ENCODE data around the gene FAM3A. TPM values are rescaled to one million over a fixed set of nuclear protein-coding genes. Genes with fewer than 3 reads are reported as not detected.

The FAM3A gene
- total RNA-seq, 2 donors from 2014 or later, result 63.1 to 71.1 TPM

- H3K27me3 ChIP-seq, result no peaks in the 10 kb centered on the region
- no peak overlapping the region for H3K4me3 ChIP-seq
- no peak overlapping the region for H3K27ac ChIP-seq
- TF ChIP-seq CTCF (IDR thresholded peaks at IDR 0.05), result peak; percentile 99
- H3K9me3 ChIP-seq, result no peaks in the 10 kb centered on the region
- DNase-seq, result peak; percentile 91
- no peaks in the 10 kb centered on the region for H3K36me3 ChIP-seq
- H3K9ac ChIP-seq (ENCODE audit: low read depth in 2 of 2, low read length in 2 of 2), result peak overlapping the region in 1 of 2 donors; percentile 16
- intact Hi-C loops (cut with DNase I), result loop anchor here (5.0 kb wide), 1 partner anchor 132 kb away; no protein-coding TSS in a partner anchor
- H3K4me1 ChIP-seq, result no peaks in the 10 kb centered on the region
These were observed 18.7 kb upstream of the FAM3A start for GRCh38 chrX:154534526-154535322.

- Histone ChIP-seq H3K4me3 (no peak overlapping the region), H3K27me3 (no peaks in the 10 kb centered on the region), H3K36me3 (no peaks in the 10 kb centered on the region), H3K4me1 (no peaks in the 10 kb centered on the region), H3K27ac (no peak overlapping the region), H3K9ac (ENCODE audit: low read depth in 2 of 2, low read length in 2 of 2) (no peak overlapping the region), H3K9me3 (no peaks in the 10 kb centered on the region)
- intact Hi-C loops (cut with DNase I), result loop anchor here (5.0 kb wide), 1 partner anchor 130 kb away; no protein-coding TSS in a partner anchor
- DNase-seq, result no peak
- no peak for TF ChIP-seq CTCF (IDR thresholded peaks at IDR 0.05)
These were observed 16.7 kb upstream of the FAM3A start for GRCh38 chrX:154532690-154533089.

GRCh38 chrX:154531626-154532025 lies 15.6 kb upstream of the FAM3A start:
- Histone ChIP-seq H3K9me3 (no peaks in the 10 kb centered on the region), H3K27me3 (no peaks in the 10 kb centered on the region), H3K36me3 (no peaks in the 10 kb centered on the region), H3K4me3 (no peak overlapping the region), H3K4me1 (no peaks in the 10 kb centered on the region), H3K9ac (ENCODE audit: low read depth in 2 of 2, low read length in 2 of 2) (no peak overlapping the region), H3K27ac (no peak overlapping the region)
- intact Hi-C loops (cut with DNase I), result loop anchor here (5.0 kb wide), 1 partner anchor 129 kb away; no protein-coding TSS in a partner anchor
- no peak for DNase-seq
- TF ChIP-seq CTCF (IDR thresholded peaks at IDR 0.05), result no peak

GRCh38 chrX:154530286-154530685 lies 14.3 kb upstream of the FAM3A start:
- Histone ChIP-seq H3K4me3 (no peak overlapping the region), H3K27me3 (no peaks in the 10 kb centered on the region), H3K9me3 (no peaks in the 10 kb centered on the region), H3K9ac (ENCODE audit: low read depth in 2 of 2, low read length in 2 of 2) (no peak overlapping the region), H3K4me1 (no peaks in the 10 kb centered on the region), H3K36me3 (no peaks in the 10 kb centered on the region), H3K27ac (no peak overlapping the region)
- intact Hi-C loops (cut with DNase I), result loop anchor here (5.0 kb wide), 1 partner anchor 128 kb away; no protein-coding TSS in a partner anchor
- TF ChIP-seq CTCF (IDR thresholded peaks at IDR 0.05), result no peak
- no peak for DNase-seq

- no peak for TF ChIP-seq CTCF (IDR thresholded peaks at IDR 0.05)
- Histone ChIP-seq H3K36me3 (no peaks in the 10 kb centered on the region), H3K27ac (no peak overlapping the region), H3K9ac (ENCODE audit: low read depth in 2 of 2, low read length in 2 of 2) (no peak overlapping the region), H3K27me3 (no peaks in the 10 kb centered on the region), H3K4me1 (no peaks in the 10 kb centered on the region), H3K9me3 (no peaks in the 10 kb centered on the region), H3K4me3 (no peak overlapping the region)
- intact Hi-C loops (cut with DNase I), result no loop called here
- DNase-seq, result no peak
These were observed 13.2 kb upstream of the FAM3A start for GRCh38 chrX:154529206-154529612.

Data from colonic mucosa (tissue), 4 donors.